ENCODE data around the gene HSPBAP1.
"Not testable (repeated sequence)": the region's sequence is repeated elsewhere in the genome, so short reads cannot be mapped to it uniquely, and the experiment has no call there.

The HSPBAP1 gene

GRCh38 chr3:122730240-122730639 lies 63.4 kb downstream of the HSPBAP1 start:
- no peak for DNase-seq

GRCh38 chr3:122728756-122729514 lies 64.7 kb downstream of the HSPBAP1 start:
- DNase-seq: no peak

- DNase-seq: no peak
Measured at GRCh38 chr3:122728186-122728585, 65.4 kb downstream of the HSPBAP1 start.

GRCh38 chr3:122727766-122728165 lies 65.9 kb downstream of the HSPBAP1 start:
- DNase-seq: no peak

GRCh38 chr3:122727294-122727693 lies 66.3 kb downstream of the HSPBAP1 start:
- DNase-seq: no peak

GRCh38 chr3:122725106-122725505 lies 68.5 kb downstream of the HSPBAP1 start:
- DNase-seq: no peak

GRCh38 chr3:122719273-122719921 lies 74.2 kb downstream of the HSPBAP1 start:
- no peak for DNase-seq

- DNase-seq: no peak
Measured at GRCh38 chr3:122716667-122717066, 77.0 kb downstream of the HSPBAP1 start.

GRCh38 chr3:122714273-122714672 lies 79.4 kb downstream of the HSPBAP1 start:
- DNase-seq: no peak

- DNase-seq: not testable (repeated sequence)
Measured at GRCh38 chr3:122710616-122711251, 82.9 kb downstream of the HSPBAP1 start.

- DNase-seq: no peak
Measured at GRCh38 chr3:122705379-122705778, 88.3 kb downstream of the HSPBAP1 start.

GRCh38 chr3:122700193-122700592 lies 93.4 kb downstream of the HSPBAP1 start:
- DNase-seq: no peak

- DNase-seq: no peak
Measured at GRCh38 chr3:122697952-122698620, 95.5 kb downstream of the HSPBAP1 start.

GRCh38 chr3:122695927-122696561 lies 97.6 kb downstream of the HSPBAP1 start:
- DNase-seq: no peak

GRCh38 chr3:122694966-122695365 lies 98.7 kb downstream of the HSPBAP1 start:
- no peak for DNase-seq

GRCh38 chr3:122692674-122693073 lies 101.0 kb downstream of the HSPBAP1 start:
- no peak for DNase-seq

GRCh38 chr3:122691195-122691594 lies 102.4 kb downstream of the HSPBAP1 start:
- DNase-seq: no peak

- no peak for DNase-seq
Measured at GRCh38 chr3:122690096-122690495, 103.5 kb downstream of the HSPBAP1 start.

Data from CD4-positive, alpha-beta T cell treated with Interleukin-4 for 4 hours (primary cell).